GDM1 (cell line): ENCODE data around the gene TBC1D3B.
"Not testable (repeated sequence)": the region's sequence is repeated elsewhere in the genome, so short reads cannot be mapped to it uniquely, and the experiment has no call there.

Experiments used
- DNase-seq: peaks from one replicate; lab custom pipeline; 2025; lab: John Stamatoyannopoulos, UW

TBC1D3B gene

GRCh38 chr17:36176536-36176935, at the start of gene TBC1D3B:
TSS of gene TBC1D3B (minus strand) at chr17:36176636. CDS start at chr17:36175050, 1,586 bp downstream.
- not testable (repeated sequence) for DNase-seq

GRCh38 chr17:36222967-36223366, 46.5 kb upstream of the TBC1D3B start:
- DNase-seq = not testable (repeated sequence)

- not testable (repeated sequence) for DNase-seq
Measured at GRCh38 chr17:36221581-36222100, 45.2 kb upstream of the TBC1D3B start.

GRCh38 chr17:36220737-36221580, 44.5 kb upstream of the TBC1D3B start:
- DNase-seq = not testable (repeated sequence)

- DNase-seq = not testable (repeated sequence)
Measured at GRCh38 chr17:36219556-36219955, 43.1 kb upstream of the TBC1D3B start.

GRCh38 chr17:36215406-36216308, 39.2 kb upstream of the TBC1D3B start:
- DNase-seq = not testable (repeated sequence)

- no peak for DNase-seq
Measured at GRCh38 chr17:36214918-36215317, 38.5 kb upstream of the TBC1D3B start.

- DNase-seq = no peak
Measured at GRCh38 chr17:36213695-36214094, 37.3 kb upstream of the TBC1D3B start.

GRCh38 chr17:36212966-36213365, 36.5 kb upstream of the TBC1D3B start:
- DNase-seq = no peak

GRCh38 chr17:36212272-36212605, 35.8 kb upstream of the TBC1D3B start:
- DNase-seq = no peak

- not testable (repeated sequence) for DNase-seq
Measured at GRCh38 chr17:36211484-36212271, 35.2 kb upstream of the TBC1D3B start.

GRCh38 chr17:36210439-36211211, 34.2 kb upstream of the TBC1D3B start, which contains the start of gene CCL4L2:
TSS of gene CCL4L2 (plus strand) at chr17:36211063.
- DNase-seq = peak; percentile 30

GRCh38 chr17:36209575-36209974, 33.1 kb upstream of the TBC1D3B start:
- no peak for DNase-seq

- DNase-seq = not testable (repeated sequence)
Measured at GRCh38 chr17:36207383-36207782, 30.9 kb upstream of the TBC1D3B start.

GRCh38 chr17:36206486-36206821, 30.0 kb upstream of the TBC1D3B start:
- not testable (repeated sequence) for DNase-seq

- DNase-seq = no peak
Measured at GRCh38 chr17:36205637-36206485, 29.4 kb upstream of the TBC1D3B start.

- no peak for DNase-seq
Measured at GRCh38 chr17:36204724-36205500, 28.5 kb upstream of the TBC1D3B start.

GRCh38 chr17:36203335-36203734, 26.9 kb upstream of the TBC1D3B start:
- DNase-seq = no peak

GRCh38 chr17:36201506-36201905, 25.1 kb upstream of the TBC1D3B start:
- peak; percentile 41 for DNase-seq
